ENCODE results near the gene PTPRN2. TPM values are rescaled to one million over a fixed set of nuclear protein-coding genes. Genes with fewer than 3 reads are reported as not detected.

The PTPRN2 gene
- total and polyA plus RNA-seq, 8 donors, result 4.9 to 136 (median 46.8) TPM

GRCh38 chr7:157653827-157654207 is 933.8 kb downstream of the PTPRN2 start:
- peaks cover 0 to 29% (median 13%) of the 10 kb centered on the region in 4 donors for H3K36me3 ChIP-seq
- DNase-seq, result no peak
- H3K27me3 ChIP-seq, result no peaks in the 10 kb centered on the region
- no peaks in the 10 kb centered on the region for H3K9me3 ChIP-seq
- H3K4me3 ChIP-seq, result no peak overlapping the region
- H3K27ac ChIP-seq, result no peak overlapping the region
- intact Hi-C loops (cut with DNase I; ENCODE audit: low total_unique reads), result no loop called here
- TF ChIP-seq POLR2AphosphoS5 (IDR thresholded peaks at IDR 0.05) (no peak), CTCF (IDR thresholded peaks at IDR 0.05) (no peak), POLR2A (IDR thresholded peaks at IDR 0.05) (no peak)
- 84 to 100% (median 96%) methylated on average over 5 to 28 of the region's 28 CpGs for WGBS, 5 donors
- no peaks in the 10 kb centered on the region for H3K4me1 ChIP-seq

- Histone ChIP-seq H3K4me1 (no peaks in the 10 kb centered on the region), H3K27ac (no peak overlapping the region), H3K27me3 (no peaks in the 10 kb centered on the region), H3K4me3 (no peak overlapping the region), H3K9me3 (no peaks in the 10 kb centered on the region), H3K36me3 (peaks cover 0 to 29% (median 13%) of the 10 kb centered on the region in 4 donors)
- WGBS, 5 donors, result 88 to 93% (median 88%) methylated on average over 23 to 32 of the region's 32 CpGs
- intact Hi-C loops (cut with DNase I; ENCODE audit: low total_unique reads), result no loop called here
- DNase-seq, result no peak
- no peak for TF ChIP-seq POLR2AphosphoS5 (IDR thresholded peaks at IDR 0.05)
- TF ChIP-seq EP300 (IDR thresholded peaks at IDR 0.05), result no peak
- TF ChIP-seq POLR2A (IDR thresholded peaks at IDR 0.05), result no peak
- no peak for TF ChIP-seq CTCF (IDR thresholded peaks at IDR 0.05)
These were observed 934.4 kb downstream of the PTPRN2 start for GRCh38 chr7:157652954-157653826.

GRCh38 chr7:157652161-157652953 is 935.3 kb downstream of the PTPRN2 start:
- intact Hi-C loops (cut with DNase I; ENCODE audit: low total_unique reads), result no loop called here
- Histone ChIP-seq H3K36me3 (peaks cover 0 to 29% (median 13%) of the 10 kb centered on the region in 4 donors), H3K27me3 (no peaks in the 10 kb centered on the region), H3K4me3 (no peak overlapping the region), H3K27ac (no peak overlapping the region), H3K4me1 (no peaks in the 10 kb centered on the region), H3K9me3 (no peaks in the 10 kb centered on the region)
- 89 to 94% (median 93%) methylated on average over 18 of the region's 18 CpGs for WGBS, 5 donors
- TF ChIP-seq EP300 (IDR thresholded peaks at IDR 0.05), result no peak
- TF ChIP-seq POLR2AphosphoS5 (IDR thresholded peaks at IDR 0.05), result no peak
- TF ChIP-seq POLR2A (IDR thresholded peaks at IDR 0.05), result no peak
- no peak for TF ChIP-seq CTCF (IDR thresholded peaks at IDR 0.05)
- no peak for DNase-seq

- intact Hi-C loops (cut with DNase I; ENCODE audit: low total_unique reads), result no loop called here
- WGBS, 5 donors, result 83 to 88% (median 85%) methylated on average over 28 of the region's 28 CpGs
- Histone ChIP-seq H3K4me1 (no peaks in the 10 kb centered on the region), H3K36me3 (peaks cover 0 to 29% (median 13%) of the 10 kb centered on the region in 4 donors), H3K9me3 (no peaks in the 10 kb centered on the region), H3K27ac (no peak overlapping the region), H3K4me3 (no peak overlapping the region), H3K27me3 (no peaks in the 10 kb centered on the region)
- no peak for TF ChIP-seq POLR2AphosphoS5 (IDR thresholded peaks at IDR 0.05)
- no peak for TF ChIP-seq POLR2A (IDR thresholded peaks at IDR 0.05)
- no peak for TF ChIP-seq CTCF (IDR thresholded peaks at IDR 0.05)
- no peak for TF ChIP-seq EP300 (IDR thresholded peaks at IDR 0.05)
- no peak for DNase-seq
These were observed 936.1 kb downstream of the PTPRN2 start for GRCh38 chr7:157651366-157652160.
